HG03045 (cell line): ENCODE measurements around the gene SOWAHA.
"Not testable (repeated sequence)": the region's sequence is repeated elsewhere in the genome, so short reads cannot be mapped to it uniquely, and the experiment has no call there.

Experiments
- ATAC-seq: cut with Tn5 transposase; IDR thresholded peaks from one replicate; pipeline ENCODE4 v1.9.1; 2021; ENCODE audit warnings: mild to moderate bottlenecking, moderate library complexity; ENCODE audit not compliant: unreplicated experiment

The SOWAHA gene

DNA sequence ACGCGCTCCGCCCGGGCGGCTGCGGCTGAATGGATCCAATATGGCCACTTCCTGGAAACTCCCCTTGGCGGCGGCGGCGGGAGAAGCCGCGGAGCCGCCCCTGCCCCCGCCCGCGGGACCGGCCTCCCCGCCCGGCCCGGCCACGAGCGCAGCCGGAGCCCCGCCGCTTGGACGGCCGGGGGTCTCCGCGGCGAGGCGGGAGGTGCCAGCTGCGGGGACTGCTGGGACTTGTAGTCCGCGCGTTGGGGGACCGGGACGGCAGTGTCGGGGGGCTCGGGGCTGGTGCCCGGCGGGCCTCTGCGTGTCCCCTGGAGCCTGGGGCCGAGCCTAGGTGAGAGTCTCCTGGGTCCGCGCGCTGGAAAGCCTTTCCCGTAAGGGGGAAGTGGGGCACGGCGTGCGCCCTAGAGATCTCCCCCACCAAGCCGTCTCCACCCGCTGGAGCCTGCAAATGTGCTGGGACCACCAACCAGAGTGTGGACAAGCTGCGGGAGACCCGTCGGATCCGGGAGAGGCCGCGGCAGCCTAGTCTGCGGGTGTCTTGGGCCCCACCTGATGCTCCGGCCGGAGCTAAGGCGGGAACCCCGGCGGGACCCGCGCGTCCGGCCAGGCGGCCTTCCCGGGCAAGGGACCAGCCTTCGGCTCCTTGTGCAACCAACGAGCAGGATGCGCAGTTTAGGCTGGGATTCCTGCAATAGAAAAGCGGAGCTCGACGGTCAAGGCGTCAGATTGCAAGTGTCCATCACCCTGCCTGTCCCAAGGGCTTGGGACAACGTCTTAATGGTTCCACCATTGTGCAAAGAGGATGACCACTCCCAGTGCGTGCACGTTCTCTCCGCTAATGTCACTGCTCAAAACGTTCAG lies 35.7 kb upstream of the SOWAHA start, which contains the start of gene SEPTIN8:
Gene SEPTIN8, minus strand, starts transcription at position 31 of the 861 bp plus-strand sequence. CDS start 102 bp downstream, outside the sequence.
- ATAC-seq = peak; percentile 54

DNA sequence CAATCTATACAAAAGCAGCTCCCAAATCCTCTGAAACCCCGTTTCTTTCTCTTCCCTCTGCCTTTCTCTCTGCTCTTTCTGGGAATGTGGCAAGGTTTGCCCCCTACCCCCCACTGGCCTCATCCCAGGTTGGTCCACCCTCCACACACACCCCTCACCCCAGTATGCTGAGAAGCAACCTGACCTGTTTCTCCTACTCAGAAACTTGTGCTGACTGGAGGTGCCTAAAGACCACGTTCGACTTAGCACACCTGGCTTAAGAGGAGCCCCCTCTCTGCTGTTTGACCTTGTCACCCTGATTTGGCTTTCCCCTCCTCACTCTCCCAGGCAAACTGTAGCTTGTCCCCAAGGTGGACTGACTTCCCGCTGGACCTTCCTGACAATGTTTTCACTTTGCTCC lies 35.0 kb upstream of the SOWAHA start:
- no peak for ATAC-seq

DNA sequence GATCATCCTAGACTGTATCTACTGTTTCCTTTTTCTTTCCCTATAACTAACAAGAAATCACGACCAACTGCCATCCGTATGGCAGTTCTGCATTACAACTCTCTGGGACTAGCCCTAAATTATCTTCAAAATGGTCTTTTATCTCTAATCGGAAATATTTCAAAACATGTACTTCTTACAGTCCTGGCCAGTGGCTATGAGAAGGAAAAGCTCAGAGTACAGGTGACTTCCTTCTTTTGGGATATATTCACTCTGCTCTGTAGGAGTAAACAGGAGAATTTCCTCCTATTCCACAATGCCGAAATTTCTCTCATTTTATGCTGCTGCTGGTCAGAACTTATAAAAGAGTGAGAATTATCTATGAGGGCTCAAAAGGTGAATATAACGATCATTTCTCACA lies 34.2 kb upstream of the SOWAHA start:
- ATAC-seq = no peak

DNA sequence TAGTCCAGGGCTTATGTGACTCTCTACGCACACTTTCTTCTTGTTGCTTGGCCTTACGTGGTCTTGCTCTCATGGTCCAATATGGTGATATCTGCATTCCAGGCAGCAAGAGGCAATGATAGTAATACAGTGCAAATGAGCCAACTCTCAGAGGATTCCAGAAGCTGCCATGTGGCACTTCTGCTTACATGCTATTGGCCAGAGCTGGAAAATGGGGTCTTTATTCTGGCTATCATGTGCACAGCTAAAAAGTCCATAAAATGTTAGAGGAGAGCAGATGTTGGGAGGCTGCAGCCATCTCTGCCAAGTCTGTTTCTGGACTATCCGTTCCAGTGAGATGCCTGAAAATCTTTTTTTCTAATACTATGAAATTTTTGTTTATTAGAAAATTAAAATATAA lies 33.1 kb upstream of the SOWAHA start:
- no peak for ATAC-seq

DNA sequence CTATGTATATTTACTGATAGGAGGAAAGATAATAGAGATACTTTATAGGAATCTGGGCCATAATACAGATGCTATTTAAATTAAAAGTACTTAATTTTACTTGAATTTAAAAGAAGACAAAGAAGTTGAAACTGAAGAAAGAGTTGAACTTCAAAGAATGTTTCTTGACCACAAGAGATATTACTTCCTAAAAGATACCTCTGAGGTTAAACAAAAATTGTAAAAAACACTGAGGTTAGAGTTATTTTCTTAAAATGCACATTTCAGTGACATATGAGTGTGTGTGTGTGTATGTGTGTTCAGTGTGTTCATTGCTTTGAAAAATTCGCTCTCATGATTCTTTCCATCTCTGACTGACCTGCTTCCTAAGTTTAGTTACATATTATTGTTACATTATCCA lies 32.5 kb upstream of the SOWAHA start:
- no peak for ATAC-seq

DNA sequence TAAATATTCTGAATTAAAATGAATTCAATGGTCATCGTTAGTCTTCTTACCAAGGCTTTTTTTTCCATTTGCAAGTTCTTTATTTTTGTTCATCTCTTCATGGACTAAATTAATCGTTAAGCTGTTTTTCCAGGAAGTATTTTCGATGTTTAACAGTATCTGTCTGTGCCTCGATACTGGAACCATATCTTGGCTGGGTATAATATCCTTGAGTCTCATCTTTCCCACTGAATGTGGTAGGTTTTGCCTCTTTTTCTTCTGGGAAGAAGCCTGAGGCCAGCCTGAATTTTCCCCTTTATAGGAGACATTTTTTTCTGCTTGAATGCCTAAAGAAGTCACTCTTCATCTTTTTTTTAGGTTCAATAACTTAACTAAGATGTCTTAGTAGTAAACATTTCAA lies 32.1 kb upstream of the SOWAHA start:
- no peak for ATAC-seq

DNA sequence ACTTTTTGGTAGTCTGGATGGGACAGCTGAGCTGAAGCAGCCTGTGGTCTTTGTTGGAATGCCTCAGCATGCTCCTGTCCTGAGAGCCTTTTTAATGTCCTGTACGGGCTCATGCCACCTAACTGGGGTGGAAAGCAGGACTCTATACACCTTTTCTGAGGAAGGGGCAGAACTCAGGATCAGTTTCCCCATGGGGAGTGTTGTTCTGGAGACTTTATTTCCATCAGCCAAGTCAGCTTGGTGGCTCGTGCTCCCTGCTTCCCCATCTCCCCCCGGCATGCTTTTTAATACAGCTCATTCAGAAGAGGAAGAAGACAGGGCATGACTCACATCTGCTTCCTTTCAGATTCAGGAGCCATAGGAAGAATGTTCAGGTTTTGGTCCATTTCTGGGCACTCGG lies 31.0 kb upstream of the SOWAHA start:
- ATAC-seq = no peak

DNA sequence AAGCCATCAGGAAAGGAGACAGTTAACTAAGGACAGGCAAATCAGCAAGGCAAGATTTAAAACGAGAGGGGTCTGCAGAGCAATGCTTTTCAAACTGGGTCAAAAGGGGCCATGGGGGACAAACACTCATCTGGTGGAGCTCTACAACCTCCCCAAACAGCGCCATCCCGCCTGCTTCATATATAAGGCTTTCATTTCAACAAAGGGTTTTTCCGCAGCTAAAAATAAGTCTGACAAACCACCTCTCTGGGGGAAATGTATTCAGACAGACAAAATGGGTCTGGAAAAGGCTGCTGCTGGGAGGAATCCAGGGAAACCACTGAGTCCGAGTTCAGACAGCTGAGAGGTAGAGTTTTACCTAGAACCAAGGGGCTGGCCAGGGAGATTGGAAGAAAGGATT lies 27.7 kb upstream of the SOWAHA start:
- ATAC-seq = no peak

DNA sequence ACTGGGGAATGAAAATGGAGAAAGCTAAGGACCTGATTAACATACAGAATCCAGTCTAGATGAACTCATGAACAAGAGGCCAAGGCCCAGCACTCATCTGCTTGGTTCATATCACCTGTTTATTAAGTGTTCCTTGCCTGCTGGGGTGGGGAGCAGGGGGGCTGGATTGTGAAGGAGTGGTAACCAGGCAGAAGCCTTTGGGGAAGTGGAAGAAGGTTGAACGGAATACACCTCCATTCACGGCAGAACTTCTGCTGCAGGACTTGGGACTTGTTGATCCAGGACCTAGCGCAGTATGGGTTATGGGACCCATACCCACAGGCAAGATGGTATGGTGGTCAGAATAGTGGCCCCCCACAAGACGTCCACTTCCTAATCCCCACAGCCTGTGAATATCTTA lies 27.2 kb upstream of the SOWAHA start:
- ATAC-seq = no peak

DNA sequence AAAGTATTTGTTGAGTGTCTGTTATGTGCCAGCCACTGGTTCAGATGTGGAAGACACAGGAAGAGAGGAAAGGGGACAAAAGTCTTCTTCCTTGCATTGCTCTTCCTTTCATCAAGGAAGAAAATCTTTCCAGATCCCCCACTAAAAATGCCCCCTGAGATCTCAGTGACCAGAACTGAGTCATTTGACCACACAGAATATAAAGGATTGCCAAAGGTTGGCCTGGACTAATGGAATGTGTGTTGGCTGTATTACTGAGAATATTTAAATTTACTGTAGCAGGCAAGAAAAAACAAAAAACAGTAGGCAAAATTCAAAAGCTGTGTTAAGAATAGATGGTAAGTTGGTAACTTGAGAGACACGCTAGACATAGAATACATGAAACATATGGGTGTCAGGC lies 26.0 kb upstream of the SOWAHA start:
- no peak for ATAC-seq

DNA sequence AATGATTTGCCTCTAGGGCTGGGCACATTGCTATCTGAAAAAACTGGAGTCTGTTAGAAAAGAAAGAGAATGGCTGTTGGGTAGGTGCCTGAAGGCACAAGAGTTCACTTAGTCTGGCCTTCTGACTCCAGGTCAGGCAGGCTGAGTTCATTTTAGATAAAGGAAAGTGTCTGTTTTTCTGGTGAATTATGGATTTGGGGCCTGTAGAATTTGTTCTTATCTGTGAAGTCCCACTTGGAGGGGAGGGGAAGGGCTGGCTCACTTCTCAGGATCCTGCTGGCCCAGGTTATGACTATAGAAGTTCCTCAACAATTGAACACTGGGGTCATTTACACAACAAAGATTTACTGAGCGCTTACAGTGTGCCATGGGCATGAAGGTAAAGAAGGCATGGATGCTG lies 24.6 kb upstream of the SOWAHA start:
- no peak for ATAC-seq

DNA sequence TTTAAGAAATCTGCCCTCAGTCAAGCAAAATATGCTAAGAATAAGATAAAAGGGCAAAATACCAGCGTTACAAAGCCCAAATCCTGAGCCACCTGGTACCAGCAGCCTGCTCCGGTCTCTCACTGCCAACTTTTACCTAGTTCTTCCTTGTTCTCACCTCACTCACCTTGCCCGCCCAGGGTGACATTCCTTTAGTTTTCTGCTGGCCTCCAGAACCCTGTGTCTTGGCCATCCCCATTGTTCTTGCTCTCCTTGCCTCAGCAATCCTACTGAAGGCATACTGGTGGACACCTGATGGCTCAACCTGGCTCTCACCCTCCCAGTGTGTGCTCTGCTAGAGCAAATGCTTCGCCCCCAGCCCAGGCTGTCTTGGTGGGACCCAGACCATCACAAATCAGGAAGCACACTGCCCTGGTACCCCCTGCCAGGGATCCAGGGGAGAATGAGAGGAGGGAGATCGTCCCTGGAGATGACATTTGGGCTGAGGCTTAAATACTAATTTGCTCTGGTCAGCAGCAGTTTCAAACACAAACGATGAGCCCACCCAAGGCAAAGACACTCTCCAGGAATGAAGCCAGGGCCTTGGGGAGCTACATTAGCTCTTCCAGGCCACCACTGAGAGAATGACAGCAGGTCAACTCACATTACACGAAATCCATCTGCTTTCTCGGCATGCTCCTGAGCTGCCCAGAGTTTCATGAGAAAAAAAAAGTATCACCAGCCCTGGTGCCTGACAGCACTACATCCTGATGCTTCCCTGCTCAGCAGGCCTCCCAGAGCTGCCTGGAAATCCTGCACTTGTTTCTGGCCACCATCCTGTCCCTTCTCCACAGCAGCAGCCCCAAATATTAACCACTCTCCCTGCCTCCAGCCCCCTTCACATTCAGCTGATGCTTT lies 23.9 kb upstream of the SOWAHA start:
- no peak for ATAC-seq

DNA sequence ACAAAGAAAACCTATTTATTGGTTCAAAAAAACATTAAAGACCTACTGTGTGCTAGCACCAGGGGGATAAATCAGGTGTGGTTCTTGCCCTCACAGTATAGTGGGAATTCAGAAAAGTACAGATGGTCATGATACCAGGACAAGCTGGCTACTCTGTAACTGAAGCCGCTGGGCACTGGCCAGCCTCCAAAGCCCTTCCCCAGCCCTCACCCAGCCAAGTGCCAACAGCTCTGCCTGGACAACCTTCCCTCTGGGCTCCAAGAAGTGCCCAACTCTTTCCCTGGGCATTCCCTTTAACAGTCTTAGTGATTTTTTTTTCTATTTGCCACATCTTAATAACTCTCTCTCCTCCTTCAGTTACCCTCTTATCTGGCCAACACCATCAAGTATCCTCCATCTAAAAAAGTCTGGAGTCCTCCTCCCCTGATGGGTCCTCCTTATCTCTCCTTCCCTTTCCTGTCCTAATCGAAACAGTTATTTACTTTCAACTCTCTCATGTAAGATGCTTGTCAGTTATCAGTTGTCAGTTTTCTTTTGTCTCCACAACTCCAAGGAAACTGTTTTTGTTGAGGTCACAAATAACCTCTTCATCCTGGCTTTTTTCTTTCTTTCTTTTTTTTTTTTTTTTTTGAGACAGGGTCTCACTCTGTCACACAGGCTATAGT lies 22.8 kb upstream of the SOWAHA start:
- no peak for ATAC-seq

DNA sequence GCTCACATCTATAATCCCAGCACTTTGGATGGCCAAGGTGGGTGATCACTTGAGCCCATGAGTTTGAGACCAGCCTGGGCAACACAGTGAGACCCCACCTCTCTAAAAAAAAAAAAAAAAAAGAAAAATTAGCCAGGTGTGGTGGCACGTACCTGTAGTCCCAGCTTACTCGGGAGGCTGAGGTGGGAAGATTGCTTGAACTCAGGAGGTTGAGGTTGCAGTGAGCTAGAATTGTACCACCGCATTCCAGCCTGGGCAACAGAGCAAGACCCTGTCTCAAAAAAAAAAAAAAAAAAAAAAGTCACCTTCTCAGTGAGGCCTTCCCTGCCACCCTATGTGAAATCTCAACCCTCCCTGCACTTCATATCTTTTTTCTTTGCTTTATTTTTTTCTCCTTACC lies 22.1 kb upstream of the SOWAHA start:
- ATAC-seq = no peak

DNA sequence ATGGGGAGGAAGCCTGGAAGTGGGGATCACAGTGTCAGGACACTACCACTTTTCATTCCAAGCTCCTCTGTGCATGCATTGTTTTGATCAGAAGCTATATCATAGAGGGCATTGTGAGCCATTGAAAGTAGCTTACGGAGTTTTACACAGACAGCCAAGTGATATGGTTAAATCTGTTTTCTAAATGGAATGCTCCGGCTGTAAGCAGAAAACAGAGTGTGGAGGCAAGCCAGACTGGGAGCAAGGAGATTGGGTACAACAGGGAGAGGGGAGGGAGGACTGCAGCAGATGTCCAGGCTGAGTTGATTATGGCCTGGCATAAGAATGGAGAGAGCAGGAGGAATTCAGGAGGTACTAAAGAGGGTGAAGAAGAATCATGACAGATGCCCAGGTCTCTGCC lies 15.5 kb upstream of the SOWAHA start:
- no peak for ATAC-seq

DNA sequence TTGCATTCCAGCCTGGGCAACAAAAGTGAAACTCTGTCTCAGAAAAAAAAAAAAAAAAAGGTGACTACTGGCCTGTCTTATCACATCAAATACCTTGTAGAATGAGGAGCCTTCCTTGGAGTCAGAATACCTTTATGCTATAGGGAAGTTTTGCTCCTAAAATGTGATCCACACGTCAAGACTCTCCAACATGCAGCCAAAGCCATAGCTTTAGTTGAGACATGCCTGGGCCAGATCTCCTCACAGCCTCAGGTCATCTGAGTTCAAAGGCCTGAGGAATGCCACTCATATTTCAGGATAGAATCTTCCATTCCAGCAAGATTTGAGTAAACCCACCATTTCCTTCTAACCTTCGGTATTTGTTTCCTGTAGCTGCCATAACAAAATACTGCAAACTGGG lies 13.7 kb upstream of the SOWAHA start:
- no peak for ATAC-seq

DNA sequence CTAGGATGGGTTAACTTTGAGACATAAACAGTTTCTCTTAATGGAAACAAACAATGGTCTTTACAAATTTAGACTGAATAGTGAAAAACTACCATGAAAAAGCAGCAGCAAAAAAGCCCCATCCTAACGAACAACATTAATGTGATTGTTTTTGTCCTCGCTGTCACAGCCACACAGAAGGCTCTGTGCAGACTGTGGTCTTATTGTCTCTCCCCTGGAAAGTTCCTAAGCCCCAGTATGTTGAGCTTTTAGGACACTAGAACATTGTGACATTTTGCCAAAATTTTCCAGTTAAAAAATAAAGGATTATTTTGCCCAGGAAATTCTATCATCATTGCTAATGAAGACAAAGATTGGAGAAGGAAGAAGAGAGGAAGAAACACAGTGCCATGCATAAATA lies 12.6 kb upstream of the SOWAHA start:
- no peak for ATAC-seq

DNA sequence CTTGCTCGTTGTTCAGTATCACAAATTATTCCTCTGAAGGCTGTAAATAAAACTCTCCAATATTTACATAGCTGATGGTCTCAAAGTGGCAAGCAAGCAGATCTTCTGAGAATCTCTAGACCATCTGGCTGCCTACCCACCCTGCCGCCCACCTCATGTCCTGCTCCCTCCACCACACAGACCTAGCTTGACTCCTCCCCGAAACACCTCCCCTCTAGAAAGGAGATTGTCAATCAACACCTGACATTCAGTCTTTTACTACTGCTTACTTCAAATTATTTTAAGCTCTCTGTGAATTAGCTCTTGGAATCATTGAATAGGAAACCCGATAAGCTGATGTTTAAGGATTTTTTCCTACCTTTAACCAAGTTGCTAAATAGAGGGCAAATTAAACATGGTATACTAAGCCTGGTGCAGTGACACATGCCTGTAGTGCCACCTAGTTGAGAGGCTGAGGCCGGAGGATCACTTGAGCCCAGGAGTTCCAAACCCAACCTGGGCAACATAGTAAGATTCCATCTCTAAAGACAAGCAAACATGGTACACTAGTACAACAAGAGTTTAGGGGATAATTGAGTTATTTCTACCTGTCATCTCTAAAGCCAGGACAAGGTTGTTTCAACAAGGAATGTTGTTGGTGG lies 10.9 kb upstream of the SOWAHA start:
- ATAC-seq = no peak

DNA sequence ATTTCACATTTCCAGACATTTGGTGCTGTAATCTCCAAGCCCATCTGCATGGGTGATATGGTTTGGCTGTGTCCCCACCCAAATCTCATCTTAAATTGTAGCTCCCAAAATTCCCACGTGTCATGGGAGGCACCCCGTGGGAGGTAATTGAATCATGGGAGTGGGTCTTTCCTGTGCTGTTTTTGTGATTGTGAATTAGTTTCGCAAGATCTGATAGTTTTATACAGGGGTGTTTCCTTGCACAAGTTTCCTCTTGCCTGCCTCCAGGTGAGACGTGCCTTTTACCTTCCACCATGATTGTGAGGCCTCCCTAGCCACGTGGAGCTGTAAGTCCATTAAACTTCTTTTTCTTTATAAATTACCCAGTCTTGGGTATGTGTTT lies 10.4 kb upstream of the SOWAHA start:
- ATAC-seq = not testable (repeated sequence)

DNA sequence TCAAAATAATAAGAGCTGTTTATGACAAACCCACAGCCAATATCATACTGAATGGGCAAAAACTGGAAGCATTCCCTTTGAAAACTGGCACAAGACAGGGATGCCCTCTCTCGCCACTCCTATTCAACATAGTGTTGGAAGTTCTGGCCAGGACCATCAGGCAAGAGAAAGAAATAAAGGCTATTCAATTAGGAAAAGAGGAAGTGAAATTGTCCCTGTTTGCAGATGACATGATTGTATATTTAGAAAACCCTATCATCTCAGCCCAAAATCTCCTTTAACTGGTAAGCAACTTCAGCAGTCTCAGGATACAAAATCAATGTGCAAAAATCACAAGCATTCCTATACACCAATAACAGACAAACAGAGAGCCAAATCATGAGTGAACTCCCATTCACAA lies 8.9 kb upstream of the SOWAHA start:
- not testable (repeated sequence) for ATAC-seq

DNA sequence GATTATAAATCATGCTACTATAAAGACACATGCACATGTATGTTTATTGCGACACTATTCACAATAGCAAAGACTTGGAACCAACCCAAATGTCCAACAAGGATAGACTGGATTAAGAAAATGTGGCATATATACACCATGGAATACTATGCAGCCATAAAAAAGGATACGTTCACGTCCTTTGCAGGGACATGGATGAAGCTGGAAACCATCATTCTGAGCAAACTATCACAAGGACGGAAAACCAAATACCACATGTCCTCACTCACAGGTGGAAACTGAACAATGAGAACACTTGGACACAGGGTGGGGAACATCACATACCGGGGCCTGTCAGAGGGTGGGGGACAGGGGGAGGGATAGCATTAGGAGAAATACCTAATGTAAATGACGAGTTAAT lies 7.2 kb upstream of the SOWAHA start:
- not testable (repeated sequence) for ATAC-seq
